ENCODE results near the gene PIF1.

DNA sequence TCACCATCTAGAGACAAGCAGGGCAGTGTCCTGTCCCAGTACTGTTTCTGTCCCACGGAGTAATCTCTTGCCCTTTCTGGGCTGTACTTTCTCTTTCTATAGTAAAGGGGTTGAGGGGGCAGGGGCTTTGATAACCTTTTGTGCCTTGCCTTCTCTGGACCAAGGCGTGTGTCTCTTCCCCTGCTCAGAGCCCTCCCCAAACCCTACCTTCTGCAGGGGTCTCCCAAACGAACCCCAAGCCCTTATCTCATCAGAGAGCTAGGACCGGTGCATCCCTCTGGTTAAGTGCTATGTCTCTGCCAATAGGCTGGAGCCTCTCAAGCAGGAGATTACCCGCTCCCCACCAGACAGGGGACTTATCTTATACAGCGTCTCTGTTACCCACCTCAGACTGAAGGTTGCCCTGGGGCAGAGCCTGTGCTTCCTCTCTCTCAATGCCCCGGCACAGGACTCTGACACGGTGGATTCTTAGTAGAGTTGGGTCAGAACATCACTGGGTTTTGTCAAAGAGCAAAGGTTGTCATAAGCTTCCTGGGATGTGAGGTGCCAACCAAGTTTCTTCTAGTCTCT, 19.2 kb upstream of the PIF1 start:
- TF ChIP-seq CTCF (conservative IDR thresholded peaks at IDR 0.05) (no peak), EZH2 (IDR thresholded peaks at IDR 0.05; ENCODE audit: low read depth) (no peak)
